Measurements from ENCODE around the gene PCGF3.

DNA sequence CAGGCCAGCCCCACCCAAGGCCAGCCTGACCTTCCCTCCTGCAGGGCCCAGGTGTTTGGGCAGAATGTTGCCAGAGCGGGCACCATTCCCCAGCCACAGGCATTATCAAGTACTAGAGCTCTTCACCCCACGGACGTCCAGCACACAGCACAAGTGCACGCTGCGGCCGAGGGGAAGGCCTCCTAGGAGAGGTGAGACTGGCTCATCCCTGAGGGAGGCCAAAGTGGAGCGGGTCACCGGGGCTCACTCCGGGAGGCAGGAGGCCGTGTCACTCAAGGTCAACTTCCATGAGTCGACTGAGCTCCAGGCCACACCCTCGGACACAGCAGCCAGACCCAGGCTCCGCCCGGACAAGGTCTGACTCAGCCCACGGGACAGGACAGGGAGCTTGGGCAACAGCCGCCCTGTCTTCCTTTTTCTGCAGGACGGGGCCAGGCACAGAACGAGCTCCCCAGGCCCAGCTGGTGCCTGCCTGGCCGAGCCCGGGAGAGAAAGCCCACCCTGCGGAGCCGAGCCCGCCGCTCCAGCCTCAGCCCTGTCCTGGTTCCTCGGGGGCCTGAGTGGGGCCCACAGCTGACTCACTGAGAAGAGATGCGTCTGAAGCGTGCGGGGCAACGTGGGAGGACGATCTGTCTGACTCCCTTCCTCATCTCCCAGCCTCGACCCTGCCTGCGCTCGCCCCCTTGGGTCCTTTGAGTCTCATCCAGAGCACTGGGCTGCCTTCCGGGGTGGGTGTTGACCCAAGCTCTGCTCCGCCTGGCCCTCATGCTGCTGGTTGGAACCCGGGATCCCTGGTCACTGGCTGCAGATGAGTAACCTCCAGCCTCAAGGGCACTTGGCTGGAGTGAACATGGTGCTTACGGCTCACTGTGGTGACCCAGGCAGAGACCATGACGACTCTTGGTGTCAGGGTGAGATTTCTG is 18.3 kb upstream of the PCGF3 start:
- TF ChIP-seq POLR2A (IDR thresholded peaks at IDR 0.05) (peak; percentile 41), POLR2AphosphoS5 (IDR thresholded peaks at IDR 0.05) (no peak), CTCF (IDR thresholded peaks at IDR 0.05) (no peak)

Measured in prostate gland (tissue), 2 donors.